HG03196 (cell line): Measurements from ENCODE around the gene DHTKD1.

Experiments used
- ATAC-seq: cut with Tn5 transposase; IDR thresholded peaks from one replicate; pipeline ENCODE4 v1.9.1; 2021; ENCODE audit not compliant: unreplicated experiment

Gene DHTKD1, protein sequence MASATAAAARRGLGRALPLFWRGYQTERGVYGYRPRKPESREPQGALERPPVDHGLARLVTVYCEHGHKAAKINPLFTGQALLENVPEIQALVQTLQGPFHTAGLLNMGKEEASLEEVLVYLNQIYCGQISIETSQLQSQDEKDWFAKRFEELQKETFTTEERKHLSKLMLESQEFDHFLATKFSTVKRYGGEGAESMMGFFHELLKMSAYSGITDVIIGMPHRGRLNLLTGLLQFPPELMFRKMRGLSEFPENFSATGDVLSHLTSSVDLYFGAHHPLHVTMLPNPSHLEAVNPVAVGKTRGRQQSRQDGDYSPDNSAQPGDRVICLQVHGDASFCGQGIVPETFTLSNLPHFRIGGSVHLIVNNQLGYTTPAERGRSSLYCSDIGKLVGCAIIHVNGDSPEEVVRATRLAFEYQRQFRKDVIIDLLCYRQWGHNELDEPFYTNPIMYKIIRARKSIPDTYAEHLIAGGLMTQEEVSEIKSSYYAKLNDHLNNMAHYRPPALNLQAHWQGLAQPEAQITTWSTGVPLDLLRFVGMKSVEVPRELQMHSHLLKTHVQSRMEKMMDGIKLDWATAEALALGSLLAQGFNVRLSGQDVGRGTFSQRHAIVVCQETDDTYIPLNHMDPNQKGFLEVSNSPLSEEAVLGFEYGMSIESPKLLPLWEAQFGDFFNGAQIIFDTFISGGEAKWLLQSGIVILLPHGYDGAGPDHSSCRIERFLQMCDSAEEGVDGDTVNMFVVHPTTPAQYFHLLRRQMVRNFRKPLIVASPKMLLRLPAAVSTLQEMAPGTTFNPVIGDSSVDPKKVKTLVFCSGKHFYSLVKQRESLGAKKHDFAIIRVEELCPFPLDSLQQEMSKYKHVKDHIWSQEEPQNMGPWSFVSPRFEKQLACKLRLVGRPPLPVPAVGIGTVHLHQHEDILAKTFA

DNA sequence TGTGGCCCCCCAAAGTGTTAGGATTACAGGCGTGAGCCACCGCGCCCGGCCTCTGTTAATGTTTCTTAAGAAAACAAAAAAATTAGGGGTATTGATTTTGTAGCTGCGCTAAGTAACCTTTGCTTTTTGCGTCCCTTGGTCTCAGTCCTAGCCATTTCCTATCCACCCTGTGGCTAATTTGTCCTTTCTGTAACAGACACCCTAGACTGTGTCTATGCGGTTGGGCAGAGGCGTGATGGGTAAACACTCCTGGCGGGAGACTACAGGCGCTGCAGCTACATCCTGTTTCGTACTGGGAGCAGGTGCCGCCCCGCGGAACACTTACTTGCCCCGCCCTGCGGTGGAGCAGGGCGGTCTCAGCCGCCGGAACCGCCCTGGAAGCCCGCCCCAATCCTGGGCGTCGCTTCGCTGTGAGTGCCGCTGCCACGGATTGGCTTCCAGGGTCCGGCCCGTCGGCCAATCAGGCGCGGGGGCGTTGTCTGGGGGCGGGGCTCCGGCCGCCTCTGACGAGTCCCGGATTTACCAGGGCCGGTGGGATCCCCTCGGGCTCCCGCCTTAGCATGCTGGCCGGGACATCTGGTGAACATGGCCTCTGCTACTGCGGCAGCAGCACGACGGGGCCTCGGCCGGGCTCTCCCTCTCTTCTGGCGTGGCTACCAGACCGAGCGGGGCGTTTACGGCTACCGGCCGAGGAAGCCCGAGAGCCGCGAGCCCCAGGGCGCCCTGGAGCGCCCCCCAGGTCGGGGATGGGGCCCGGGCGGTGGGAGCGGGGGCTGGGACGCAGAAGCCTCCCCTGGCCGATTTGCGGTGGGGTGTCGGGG lies at the start of gene DHTKD1:
DHTKD1 (plus strand) TSS at position 506 of the 821 bp plus-strand sequence; CDS start at position 586, 80 bp downstream.
- peak; percentile 96 for ATAC-seq

DNA sequence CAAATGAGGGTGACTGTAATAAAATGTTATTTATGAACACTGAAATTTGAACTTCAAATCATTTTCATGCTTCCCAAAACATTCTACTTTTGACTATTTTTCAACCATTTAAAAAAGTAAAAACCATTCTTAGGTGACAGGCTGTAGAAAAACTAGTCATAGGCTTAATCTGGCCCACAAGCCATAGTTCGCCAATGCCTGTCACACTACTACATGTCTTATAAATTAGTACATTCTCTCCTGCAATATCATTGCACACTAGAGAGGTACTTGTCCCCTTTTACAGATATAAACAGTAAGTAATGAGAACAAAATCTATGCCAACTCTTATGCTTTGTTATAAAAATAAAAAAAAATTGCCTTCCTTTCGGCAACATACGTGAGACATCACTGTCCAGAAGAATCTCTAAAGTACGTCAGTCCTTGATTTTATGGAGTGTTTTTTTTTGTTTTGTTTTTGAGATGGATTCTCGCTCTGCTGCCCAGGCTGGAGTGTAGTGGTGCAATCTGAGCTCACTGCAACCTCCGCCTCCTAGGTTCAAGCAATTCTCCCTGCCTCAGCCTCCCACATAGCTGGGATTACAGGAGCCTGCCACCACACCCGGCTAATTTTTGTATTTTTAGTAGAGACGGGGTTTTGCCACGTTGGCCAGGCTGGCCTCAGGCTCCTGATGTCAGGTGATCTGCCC lies 49.3 kb upstream of the DHTKD1 start:
- no peak for ATAC-seq

DNA sequence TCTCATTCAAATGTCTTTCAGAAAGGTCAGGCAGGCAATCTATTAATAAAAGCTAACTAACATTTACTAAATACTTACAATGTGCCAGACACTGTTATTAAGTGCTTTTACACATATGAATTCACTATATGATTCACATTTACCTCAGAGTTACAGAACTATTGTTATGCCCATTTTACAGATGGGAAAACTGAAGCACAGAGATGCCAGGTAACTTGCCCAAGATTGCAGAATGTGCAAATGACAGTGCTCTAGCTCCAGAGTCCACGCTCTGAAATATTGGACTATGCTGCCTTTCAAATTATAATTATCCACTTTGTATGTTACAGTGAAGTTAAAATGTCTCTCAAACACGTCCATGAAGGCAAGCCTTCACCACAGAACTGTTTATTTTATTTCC lies 48.2 kb upstream of the DHTKD1 start:
- no peak for ATAC-seq

DNA sequence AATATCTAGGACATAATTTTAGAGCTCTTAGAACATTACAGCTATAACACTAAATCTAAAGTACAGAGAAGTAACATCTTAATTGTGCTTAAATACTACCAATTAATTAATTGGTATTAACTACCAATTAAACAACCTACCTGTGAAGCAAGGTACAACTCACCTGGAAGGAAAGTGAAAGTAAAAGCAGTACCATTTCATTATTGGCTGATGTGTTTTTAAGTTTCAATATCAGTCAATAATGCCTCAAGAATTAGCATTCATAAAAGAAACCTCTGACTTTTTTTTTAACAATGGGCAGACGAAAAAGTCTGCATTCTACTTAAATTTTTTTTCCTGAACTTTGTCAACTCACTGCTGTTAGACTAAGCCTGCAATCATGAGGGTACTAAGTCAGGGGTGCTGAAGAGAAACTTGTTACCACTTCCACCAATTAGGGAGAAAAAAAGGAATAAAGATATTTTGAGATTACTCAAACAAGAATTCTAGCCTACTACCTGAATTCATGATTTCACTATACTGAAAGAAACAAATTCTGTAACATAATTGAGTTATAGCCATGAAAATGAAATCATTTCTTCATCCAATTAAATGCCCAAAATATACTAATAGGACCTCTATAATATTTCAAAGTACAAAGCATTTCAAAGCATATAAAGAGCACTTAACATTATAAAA lies 46.0 kb upstream of the DHTKD1 start:
- ATAC-seq: no peak

DNA sequence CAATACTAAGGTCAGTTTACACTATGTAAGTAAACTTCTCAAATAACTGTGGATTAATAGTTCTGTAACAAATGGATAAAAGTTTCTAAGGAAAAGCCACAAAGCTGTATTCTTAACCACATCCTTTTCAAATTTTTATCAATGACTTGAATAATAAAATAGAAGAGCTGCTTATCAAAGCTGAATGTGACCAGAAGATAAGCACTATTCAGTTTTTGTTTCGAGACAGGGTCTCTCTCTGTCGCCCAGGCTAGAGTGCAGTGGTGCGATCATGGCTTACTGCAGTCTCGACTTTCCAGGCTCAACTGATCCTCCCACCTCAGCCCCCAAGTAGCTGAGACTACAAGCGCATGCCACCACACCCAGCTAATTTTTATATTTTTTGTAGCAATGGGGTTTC lies 43.2 kb upstream of the DHTKD1 start:
- no peak for ATAC-seq

DNA sequence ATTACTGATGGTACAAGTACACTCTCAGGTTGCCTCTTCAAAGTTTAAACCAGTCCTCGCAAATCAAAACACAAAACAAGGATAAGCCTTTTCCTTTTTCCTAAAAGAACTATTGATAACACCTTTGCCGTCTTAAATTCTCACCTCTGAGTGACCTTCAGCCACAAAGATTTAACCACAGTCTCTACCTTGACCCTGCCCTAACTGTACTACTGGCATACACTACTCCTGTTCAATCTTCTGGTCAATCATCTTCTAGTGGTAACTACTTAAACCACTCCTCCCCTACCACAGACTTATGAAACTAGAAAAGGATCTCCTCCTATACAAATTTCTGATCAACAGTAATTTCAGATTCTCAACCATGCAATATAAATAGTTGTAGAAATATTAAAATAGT lies 41.2 kb upstream of the DHTKD1 start:
- peak; percentile 91 for ATAC-seq

DNA sequence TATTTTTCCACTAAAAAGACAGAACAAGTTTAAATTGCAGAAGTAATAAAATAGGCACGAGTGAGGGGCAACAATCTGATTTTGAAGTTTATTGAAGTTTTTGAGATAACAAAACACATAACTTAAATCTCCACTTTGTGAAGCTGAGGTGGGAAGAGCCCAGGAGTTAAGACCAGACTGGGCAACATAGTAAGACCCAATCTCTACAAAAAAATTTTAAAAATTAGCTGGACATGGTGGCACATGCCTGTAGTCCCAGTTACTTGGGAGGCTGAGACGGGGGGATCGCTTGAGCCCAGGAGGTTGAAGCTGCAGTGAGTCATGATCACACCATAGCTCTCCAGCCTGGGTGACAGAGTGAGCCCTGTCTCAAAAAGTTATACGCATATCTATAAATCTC lies 37.4 kb upstream of the DHTKD1 start:
- ATAC-seq: no peak

DNA sequence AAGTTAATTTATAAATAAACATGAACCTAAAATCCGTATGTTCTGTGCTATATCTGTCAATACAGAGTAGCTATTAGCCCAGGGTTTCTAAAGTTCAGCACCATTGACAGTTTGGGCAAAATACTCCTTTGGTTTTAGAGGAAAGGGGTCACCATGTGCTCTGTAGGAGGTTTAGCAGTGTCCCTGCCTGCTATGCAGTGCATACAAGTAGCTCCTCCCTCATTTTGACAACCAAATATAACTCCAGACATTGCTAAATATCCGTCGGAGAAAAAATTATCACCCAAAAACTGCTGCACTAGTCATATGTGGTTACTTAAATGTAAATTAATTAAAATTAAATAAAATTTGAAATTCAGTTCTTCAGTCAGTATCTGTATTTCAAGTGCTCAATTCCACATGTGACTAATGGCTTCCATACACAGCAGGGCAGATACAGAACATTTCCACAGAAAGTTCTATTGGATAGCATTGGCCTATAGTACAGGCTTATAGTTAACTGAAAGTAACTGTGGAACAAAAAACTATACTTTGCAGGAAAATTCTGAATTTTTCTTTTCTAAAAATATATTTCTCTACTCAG lies 32.6 kb upstream of the DHTKD1 start:
- no peak for ATAC-seq

DNA sequence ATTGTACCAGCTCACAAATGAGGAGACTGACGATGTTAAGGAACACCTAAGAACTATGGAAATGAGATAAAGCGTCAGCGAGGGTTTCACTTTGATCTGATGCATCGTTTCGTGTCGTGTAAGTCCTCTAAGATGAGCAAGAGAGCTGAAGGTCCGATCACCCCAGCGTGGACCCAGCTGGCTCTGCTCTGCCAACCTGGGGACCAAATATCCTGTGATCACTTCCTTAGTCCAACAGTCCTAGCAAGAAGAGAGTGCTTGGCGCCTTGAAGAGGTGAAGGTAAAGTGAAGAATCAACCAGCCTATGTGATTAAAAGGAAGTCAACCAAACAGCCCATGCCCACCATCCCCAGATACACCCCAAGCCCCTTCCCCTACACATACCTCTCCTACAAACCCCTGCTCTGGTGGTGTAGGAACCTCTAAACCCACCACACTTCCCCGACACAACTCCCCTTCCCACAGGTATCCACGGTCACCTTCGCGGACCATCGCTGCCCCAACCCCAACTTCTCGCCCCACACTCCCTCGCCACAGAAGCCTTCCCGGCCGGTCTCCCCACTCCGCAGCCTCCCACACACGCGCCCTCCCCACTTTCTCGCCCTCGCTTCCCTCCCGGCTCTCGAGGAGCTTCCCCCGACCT lies 26.9 kb upstream of the DHTKD1 start:
- no peak for ATAC-seq

DNA sequence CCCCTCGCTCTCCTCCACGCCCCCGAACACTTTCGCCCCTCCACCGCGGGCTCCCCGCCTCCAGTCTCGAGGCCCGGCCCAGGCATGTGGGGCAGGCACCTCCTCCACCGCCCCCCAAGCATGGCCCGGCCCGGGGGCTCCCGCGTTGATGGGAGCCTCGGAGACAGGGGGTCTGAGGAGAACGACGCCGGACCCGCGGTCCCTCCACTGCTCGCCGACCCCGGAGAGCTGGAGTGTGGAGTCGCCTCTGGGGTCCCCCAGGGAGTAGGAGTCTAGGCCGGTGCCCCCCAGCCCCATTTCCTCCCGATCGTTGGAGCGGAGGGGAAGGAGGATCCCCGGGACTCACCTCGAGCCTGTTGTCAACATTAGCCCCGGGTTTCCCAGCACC lies 26.4 kb upstream of the DHTKD1 start:
- no peak for ATAC-seq

DNA sequence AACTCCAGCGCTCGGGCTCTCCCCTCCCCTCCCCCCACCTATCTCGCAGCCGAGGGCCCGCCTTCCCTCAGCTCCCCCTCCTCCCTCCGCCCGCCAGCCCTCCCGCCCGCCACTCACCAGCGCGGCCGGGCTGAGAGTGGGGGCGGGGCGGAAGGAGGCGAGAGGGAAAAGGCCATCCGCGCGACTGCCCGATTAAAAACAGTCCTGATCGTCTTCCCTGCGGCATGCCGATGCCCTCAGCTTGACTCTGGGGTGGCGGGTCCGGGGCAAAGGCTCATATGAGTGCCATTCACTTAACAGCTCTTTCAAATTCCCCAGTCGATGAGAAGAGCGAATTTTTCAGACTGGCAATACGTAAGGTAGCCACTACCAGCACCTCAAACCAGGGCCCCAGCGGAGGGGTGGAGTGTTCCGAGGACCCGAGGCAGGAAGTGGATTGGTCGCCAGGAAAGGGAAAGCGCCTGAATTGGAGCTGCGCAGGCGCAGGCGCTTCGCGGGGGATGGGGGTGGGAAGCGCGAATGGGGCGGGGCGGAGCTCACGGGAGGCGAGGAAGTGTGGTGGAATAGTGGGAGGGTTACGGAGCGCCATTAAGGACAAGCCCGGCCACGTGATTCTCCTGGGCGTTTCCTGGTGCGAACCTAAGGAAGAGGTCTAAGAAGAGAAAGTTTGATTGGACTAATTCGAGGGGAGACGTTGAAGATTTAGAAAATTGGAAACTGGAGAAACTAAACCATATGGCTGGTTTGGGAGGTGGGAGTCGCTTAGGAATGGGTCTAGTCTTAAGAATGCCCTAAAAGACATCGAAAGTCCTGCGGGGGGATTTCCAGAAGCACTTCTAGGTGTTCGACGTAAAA lies 25.7 kb upstream of the DHTKD1 start, which contains the start of gene UPF2:
UPF2 (minus strand) TSS at position 13 of the 855 bp plus-strand sequence. CDS start 7,386 bp downstream, outside the sequence.
- ATAC-seq: peak; percentile 66

DNA sequence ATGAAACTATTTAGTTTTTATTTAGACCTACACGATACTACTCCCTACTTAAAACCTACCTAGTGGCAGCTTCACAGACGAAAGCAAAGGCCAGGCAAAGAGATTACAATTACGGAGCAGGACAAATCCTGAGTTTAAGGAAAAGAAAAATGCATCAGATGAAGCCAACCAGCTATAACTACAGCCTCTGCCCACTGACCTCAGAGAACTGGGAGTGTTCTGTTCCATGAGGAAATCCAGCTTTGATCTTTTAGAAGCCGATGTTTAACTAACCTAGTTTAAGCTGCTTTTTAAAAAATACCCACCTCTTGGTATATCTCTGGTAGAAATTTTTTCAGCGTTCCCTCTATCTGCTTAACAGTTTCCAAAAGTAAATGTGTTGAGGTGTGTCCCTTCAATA lies 23.2 kb upstream of the DHTKD1 start:
- no peak for ATAC-seq

DNA sequence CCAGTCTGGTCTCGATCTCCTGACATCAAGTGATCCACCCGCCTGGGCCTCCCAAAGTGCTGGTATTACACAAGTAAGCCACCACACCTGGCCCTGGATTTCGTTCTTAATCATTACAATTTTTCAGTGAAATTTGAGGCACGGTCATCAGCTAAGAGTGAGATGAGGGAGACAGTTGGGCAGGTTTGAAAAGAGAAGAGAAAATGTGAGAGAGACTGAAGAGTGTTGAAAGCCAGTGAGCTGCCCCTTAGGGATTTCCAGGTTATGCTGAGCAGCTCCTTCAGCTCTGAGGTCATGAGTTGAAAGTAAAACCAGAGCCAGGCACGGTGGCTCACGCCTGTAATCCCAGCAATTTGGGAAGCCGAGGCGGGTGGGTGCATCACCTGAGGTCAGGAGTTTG lies 20.2 kb upstream of the DHTKD1 start:
- ATAC-seq: no peak

DNA sequence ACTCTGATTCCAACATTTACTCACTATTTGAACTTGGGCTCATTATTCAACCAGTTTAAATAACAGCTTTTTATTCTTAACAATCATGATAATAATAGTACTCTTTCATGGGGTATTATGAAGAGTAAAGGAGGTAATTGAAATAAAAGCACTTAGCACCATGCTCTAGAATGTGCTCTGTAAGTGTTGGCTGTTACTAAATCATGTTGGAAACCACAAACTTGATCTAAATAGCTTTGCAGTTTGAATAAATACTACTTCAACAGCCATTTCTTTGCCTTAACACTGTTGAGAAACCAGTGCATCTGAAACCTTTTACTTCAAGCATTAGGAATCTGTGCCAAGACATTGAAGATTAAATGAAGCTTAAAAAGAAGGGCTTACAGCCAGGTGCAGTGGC lies 18.2 kb upstream of the DHTKD1 start:
- ATAC-seq: no peak

DNA sequence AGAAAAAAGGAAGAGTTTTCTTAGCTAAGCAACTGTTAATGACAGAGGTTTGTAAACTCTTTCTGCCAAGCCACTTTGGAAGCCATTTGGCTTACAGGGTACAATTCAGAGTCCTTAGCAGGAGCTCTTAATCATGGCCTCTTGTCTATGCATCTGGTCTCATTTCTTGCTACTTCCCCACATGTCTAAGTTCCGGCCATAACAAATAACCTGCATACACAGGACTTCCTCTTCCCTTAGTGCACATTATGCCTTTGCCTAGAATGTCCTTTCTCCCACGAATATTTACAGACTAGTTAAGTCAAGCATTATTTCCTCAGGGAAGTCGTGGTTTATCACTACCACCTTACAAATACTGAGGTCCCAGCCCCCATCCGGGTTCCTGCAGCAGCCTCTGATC lies 17.5 kb upstream of the DHTKD1 start:
- no peak for ATAC-seq

DNA sequence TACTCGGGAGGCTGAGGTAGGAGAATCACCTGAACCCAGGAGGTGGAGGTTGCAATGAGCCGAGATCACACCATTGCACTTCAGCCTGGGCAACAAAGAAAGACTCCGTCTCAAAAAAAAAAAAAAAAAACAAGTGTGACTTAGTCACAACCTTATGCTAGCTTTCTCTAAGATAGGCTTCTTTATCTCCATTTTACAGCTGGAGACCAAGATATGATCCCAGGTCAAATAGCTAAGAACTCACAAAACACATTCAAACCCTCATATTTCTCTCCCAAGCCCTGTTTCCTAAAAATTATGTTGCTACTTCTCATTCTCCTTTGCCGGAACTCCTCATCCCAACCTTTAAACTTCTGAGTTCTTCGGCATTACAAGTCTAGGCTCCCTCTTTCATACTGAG lies 13.0 kb upstream of the DHTKD1 start:
- no peak for ATAC-seq

DNA sequence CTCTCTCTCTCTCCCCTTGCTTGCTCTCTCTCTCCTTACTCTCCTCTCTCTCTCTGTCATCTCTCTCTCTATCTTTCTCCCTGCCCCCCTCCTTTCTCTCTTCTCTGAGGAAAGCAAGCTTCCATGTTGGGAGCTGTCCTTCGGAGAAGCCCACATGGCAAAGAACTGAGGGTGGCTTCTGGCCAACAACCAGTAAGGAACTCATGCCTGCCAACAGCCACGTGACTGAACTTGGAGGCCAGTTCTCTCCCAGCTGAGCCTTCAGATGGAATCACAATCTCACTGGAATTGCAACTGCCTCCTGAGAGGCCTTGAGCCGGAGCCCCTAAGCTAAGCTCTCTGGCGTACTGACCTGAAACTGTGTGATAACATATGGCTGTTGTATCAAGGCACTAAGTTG lies 12.0 kb upstream of the DHTKD1 start:
- ATAC-seq: no peak

DNA sequence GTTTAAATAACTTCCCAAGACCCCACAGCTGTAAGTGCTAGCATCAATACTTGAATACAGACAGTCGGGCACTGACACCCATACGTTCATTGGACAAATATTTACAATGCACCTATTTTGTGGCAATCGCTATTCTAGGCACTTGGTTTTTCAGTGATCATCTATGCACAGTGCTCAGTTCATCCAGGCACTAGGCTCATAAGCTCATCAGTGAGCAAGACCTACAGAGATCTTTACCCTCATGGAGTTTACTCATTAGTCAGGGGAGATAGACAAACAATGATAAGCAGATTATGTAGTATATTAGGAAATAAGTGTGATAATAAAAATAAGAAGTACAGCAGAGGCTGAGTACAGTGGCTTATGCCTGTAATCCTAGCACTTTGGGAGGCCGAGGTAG lies 7.6 kb upstream of the DHTKD1 start:
- ATAC-seq: no peak
